Neutrophil (primary cell): ENCODE data around the gene QARS1.

Experiments
- H3K27ac ChIP-seq: fragments of 200-600 bp; sonication (generic); 2 replicates; pipeline ENCODE4 v1.5.1; 2016; ENCODE audit warnings: mild to moderate bottlenecking, moderate library complexity
- H3K27me3 ChIP-seq: fragments of 200-600 bp; sonication (generic); 2 replicates; pipeline ENCODE4 v1.6.0; 2016; ENCODE audit warnings: mild to moderate bottlenecking
- H3K36me3 ChIP-seq: fragments of 200-600 bp; sonication (generic); 2 replicates; pipeline ENCODE4 v1.5.1; 2017
- H3K4me1 ChIP-seq, 2 experiments: fragments of 200-600 bp in 1 of 2; sonication (generic) in 1 of 2; 1 replicate in 1 of 2; 2 replicates in 1 of 2; pipeline versions ENCODE4 v1.5.1 to v1.6.1; 2013 to 2016; ENCODE audit warnings: low read depth in 1 of 2, low read length in 1 of 2, mild to moderate bottlenecking in 1 of 2, moderate library complexity in 1 of 2; ENCODE audit not compliant: control insufficient read depth in 1 of 2, insufficient read depth in 1 of 2
- H3K4me3 ChIP-seq, 2 experiments: fragments of 200-600 bp in 1 of 2; sonication (generic) in 1 of 2; 1 replicate in 1 of 2; 2 replicates in 1 of 2; pipeline ENCODE4 v1.5.1; 2013 to 2016; ENCODE audit warnings: low read depth in 1 of 2, low read length in 1 of 2, mild to moderate bottlenecking in 1 of 2, moderate library complexity in 1 of 2
- H3K9me3 ChIP-seq: fragments of 200-600 bp; sonication (generic); 2 replicates; pipeline ENCODE4 v1.5.1; 2016
- TF ChIP-seq, protein P1 (sequence below): fragments of 200-600 bp; sonication (generic); IDR thresholded peaks from 2 replicates; pipeline ENCODE4 v1.5.1; 2016; ENCODE audit warnings: antibody characterized with exemption

Gene QARS1

GRCh38 chr3:49104427-49105291 lies at the start of gene QARS1:
QARS1 (minus strand) TSS chr3:49104757; CDS start chr3:49104733, 24 bp downstream.
- Histone ChIP-seq H3K36me3 (peaks cover 60% of the 10 kb centered on the region), H3K9me3 (no peaks in the 10 kb centered on the region), H3K27me3 (no peaks in the 10 kb centered on the region), H3K27ac (peak within 1 kb of the TSS; percentile 75), H3K4me3 (peak within 1 kb of the TSS; percentile 92 to 96), H3K4me1 (peaks cover 18 to 20% of the 10 kb centered on the region in 2 experiments)
- TF ChIP-seq, protein P1, sequence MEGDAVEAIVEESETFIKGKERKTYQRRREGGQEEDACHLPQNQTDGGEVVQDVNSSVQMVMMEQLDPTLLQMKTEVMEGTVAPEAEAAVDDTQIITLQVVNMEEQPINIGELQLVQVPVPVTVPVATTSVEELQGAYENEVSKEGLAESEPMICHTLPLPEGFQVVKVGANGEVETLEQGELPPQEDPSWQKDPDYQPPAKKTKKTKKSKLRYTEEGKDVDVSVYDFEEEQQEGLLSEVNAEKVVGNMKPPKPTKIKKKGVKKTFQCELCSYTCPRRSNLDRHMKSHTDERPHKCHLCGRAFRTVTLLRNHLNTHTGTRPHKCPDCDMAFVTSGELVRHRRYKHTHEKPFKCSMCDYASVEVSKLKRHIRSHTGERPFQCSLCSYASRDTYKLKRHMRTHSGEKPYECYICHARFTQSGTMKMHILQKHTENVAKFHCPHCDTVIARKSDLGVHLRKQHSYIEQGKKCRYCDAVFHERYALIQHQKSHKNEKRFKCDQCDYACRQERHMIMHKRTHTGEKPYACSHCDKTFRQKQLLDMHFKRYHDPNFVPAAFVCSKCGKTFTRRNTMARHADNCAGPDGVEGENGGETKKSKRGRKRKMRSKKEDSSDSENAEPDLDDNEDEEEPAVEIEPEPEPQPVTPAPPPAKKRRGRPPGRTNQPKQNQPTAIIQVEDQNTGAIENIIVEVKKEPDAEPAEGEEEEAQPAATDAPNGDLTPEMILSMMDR: no peak

GRCh38 chr3:49153349-49153912 lies 48.9 kb upstream of the QARS1 start:
- Histone ChIP-seq H3K27me3 (no peaks in the 10 kb centered on the region), H3K36me3 (no peaks in the 10 kb centered on the region), H3K9me3 (no peaks in the 10 kb centered on the region), H3K4me1 (no peaks in the 10 kb centered on the region), H3K27ac (no peak overlapping the region), H3K4me3 (no peak overlapping the region)
- TF ChIP-seq, protein P1: no peak

DNA sequence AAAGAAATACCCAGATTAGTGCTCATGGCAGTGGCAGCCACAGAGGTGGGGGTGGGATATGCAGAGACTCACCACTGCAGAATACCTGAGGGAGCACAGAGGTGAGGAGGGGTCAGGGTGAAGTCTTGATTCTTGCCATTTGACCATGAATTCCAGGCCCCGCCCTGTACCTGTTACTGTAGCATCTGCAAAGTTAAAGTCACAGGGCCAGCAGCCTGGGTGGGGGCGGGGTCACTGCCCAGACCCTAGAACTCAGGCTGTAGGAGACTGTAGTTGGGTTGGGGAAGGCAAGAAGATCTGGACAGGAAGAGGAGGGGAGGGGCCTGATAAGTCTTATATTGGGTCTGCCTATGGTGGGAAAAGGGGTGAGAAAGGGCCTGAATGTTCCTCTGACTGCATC lies 47.1 kb upstream of the QARS1 start:
- no peak overlapping the region for H3K27ac ChIP-seq
- H3K27me3 ChIP-seq: no peaks in the 10 kb centered on the region
- H3K36me3 ChIP-seq: no peaks in the 10 kb centered on the region
- no peak overlapping the region for H3K4me3 ChIP-seq
- TF ChIP-seq, protein P1: no peak
- H3K4me1 ChIP-seq: no peaks in the 10 kb centered on the region
- H3K9me3 ChIP-seq: no peaks in the 10 kb centered on the region

- Histone ChIP-seq H3K4me3 (no peak overlapping the region), H3K27ac (no peak overlapping the region), H3K4me1 (no peaks in the 10 kb centered on the region), H3K9me3 (no peaks in the 10 kb centered on the region), H3K36me3 (no peaks in the 10 kb centered on the region), H3K27me3 (no peaks in the 10 kb centered on the region)
- TF ChIP-seq, protein P1: no peak
Observed at GRCh38 chr3:49148159-49148558, 43.6 kb upstream of the QARS1 start.

DNA sequence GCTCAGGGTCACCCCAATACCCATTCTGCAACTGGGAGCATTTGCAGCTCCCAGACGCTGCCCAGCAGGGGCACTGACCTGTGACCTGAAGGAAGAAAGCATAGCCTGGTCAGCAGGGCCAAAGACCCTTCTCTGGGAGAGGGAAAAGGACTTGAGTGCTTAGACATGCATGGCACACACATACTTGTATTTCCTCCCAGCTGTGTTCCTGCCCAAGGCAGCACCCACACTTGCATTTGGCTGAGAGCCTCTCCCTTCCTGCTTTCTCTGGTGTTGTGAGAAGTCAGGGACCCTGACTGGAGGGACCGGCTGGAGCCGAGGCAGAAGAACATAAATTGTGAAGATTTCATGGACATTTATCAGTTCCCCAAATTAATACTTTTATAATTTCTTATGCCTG lies 35.5 kb upstream of the QARS1 start:
- no peak overlapping the region for H3K4me3 ChIP-seq
- H3K4me1 ChIP-seq: no peaks in the 10 kb centered on the region
- no peaks in the 10 kb centered on the region for H3K9me3 ChIP-seq
- TF ChIP-seq, protein P1: no peak
- H3K36me3 ChIP-seq: no peaks in the 10 kb centered on the region
- H3K27me3 ChIP-seq: peaks cover 11% of the 10 kb centered on the region
- no peak overlapping the region for H3K27ac ChIP-seq
